ENCODE results near the gene EDDM13.
"Not testable (repeated sequence)": the region's sequence is repeated elsewhere in the genome, so short reads cannot be mapped to it uniquely, and the experiment has no call there.

EDDM13 gene

GRCh38 chr19:56321989-56322440, 49.5 kb downstream of the EDDM13 start:
- DNase-seq (ENCODE audit: low spot score): no peak

GRCh38 chr19:56324436-56324835, 51.9 kb downstream of the EDDM13 start:
- DNase-seq (ENCODE audit: low spot score): no peak

GRCh38 chr19:56332695-56333094, 60.1 kb downstream of the EDDM13 start:
- DNase-seq (ENCODE audit: low spot score): no peak

- peak; percentile 61 for DNase-seq (ENCODE audit: low spot score)
Observed at GRCh38 chr19:56333506-56333905, 61.0 kb downstream of the EDDM13 start.

GRCh38 chr19:56335371-56335770, 62.8 kb downstream of the EDDM13 start:
- not testable (repeated sequence) for DNase-seq (ENCODE audit: low spot score)

- not testable (repeated sequence) for DNase-seq (ENCODE audit: low spot score)
Observed at GRCh38 chr19:56337077-56337476, 64.5 kb downstream of the EDDM13 start.

- not testable (repeated sequence) for DNase-seq (ENCODE audit: low spot score)
Observed at GRCh38 chr19:56339031-56339430, 66.5 kb downstream of the EDDM13 start.

- no peak for DNase-seq (ENCODE audit: low spot score)
Observed at GRCh38 chr19:56341948-56342347, 69.4 kb downstream of the EDDM13 start.

- DNase-seq (ENCODE audit: low spot score): no peak
Observed at GRCh38 chr19:56347163-56347778, 74.7 kb downstream of the EDDM13 start.

- DNase-seq (ENCODE audit: low spot score): no peak
Observed at GRCh38 chr19:56348289-56348877, 75.8 kb downstream of the EDDM13 start.

- peak; percentile 41 for DNase-seq (ENCODE audit: low spot score)
Observed at GRCh38 chr19:56350416-56351045, 78.0 kb downstream of the EDDM13 start.

GRCh38 chr19:56351208-56351607, 78.7 kb downstream of the EDDM13 start:
- no peak for DNase-seq (ENCODE audit: low spot score)

GRCh38 chr19:56355517-56355916, 83.0 kb downstream of the EDDM13 start:
- DNase-seq (ENCODE audit: low spot score): no peak

GRCh38 chr19:56356944-56357343, 84.4 kb downstream of the EDDM13 start:
- DNase-seq (ENCODE audit: low spot score): no peak

Data from D341Med (cell line).